Measurements from ENCODE around the gene UPK2. TPM values are rescaled to one million over a fixed set of nuclear protein-coding genes. Genes with fewer than 3 reads are reported as not detected.

The UPK2 gene
- total and polyA plus RNA-seq, 10 of the 15 experiments (the other 5 are each of a cell fraction or from before 2014, with no cell fraction given): 0.07 to 1.0 (median 0.31) TPM; not detected in 7

DNA sequence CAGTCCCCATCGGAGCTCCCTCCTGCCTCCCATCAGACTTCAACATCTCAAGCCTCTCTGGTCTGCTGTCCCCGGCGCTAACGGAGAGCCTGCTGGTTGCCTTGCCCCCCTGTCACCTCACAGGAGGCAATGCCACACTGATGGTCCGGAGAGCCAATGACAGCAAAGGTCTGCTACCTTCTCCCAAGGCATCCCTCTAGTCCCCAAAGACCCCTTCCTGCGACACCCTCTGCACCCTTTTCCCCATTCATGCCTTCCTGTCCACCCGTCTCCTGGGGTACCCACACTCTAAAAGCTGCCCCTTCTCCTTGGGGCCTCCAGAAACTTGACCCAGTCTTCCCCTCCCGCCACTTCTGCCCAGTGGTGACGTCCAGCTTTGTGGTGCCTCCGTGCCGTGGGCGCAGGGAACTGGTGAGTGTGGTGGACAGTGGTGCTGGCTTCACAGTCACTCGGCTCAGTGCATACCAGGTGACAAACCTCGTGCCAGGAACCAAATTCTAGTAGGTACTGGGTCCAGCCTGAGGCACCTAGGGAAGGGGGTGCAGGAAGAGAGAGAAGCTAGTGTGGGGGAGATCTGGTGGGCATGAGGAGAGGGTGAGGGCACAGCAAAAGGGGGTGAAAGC is 860 bp downstream of the UPK2 start:
- BruUV-seq (replicated peaks): no TSS peak
- Histone ChIP-seq H3K4me3 (no peak overlapping the region), H3K79me2 (ENCODE audit: control insufficient read depth, insufficient read depth, low read length) (no peaks in the 10 kb centered on the region), H3K9ac (ENCODE audit: control insufficient read depth, insufficient read depth, low read length) (no peak overlapping the region), H3K27ac (ENCODE audit: control insufficient read depth, insufficient read depth) (no peak overlapping the region), H3K4me1 (ENCODE audit: control insufficient read depth, insufficient read depth, low read length) (no peaks in the 10 kb centered on the region), H3K27me3 (replicated peaks in 1 of 2; ENCODE audit: control insufficient read depth in 2 of 2, insufficient read depth in 2 of 2, low read length in 1 of 2) (peaks cover 0 to 6% of the 10 kb centered on the region in 2 experiments; a peak in 1 of 4 replicates), H3K9me3 (replicated peaks; ENCODE audit: control insufficient read depth, insufficient read depth, low read length) (no peaks in the 10 kb centered on the region), H3K4me2 (ENCODE audit: control insufficient read depth, insufficient read depth) (no peak overlapping the region), H3K36me3 (ENCODE audit: control insufficient read depth in 2 of 2, insufficient read depth in 2 of 2, low read length in 1 of 2) (no peaks in the 10 kb centered on the region), H2AFZ (ENCODE audit: control insufficient read depth, low read depth, low read length) (no peak overlapping the region), H4K20me1 (ENCODE audit: control insufficient read depth, insufficient read depth) (no peaks in the 10 kb centered on the region)
- in situ Hi-C loops (cut with MboI): loop anchor here (5.0 kb wide), 1 partner anchor 50 kb away; no protein-coding TSS in a partner anchor
- WGBS (ENCODE audit: insufficient coverage, insufficient replicate concordance, low lambda C conversion rate, missing lambda C conversion rate): 22% methylated on average over 14 of the region's 14 CpGs
- ChIA-PET SMC1A (ENCODE audit: uncharacterized antibody, unreplicated experiment) (interaction anchor here (0.6 to 1.4 kb wide), 6 partner anchors 12 to 263 kb away, joined by 3 to 8 read pairs (median 3); no protein-coding TSS in a partner anchor), POLR2A (no interaction called here), CTCF (interaction anchor here (0.6 to 3.5 kb wide), 20 partner anchors 9 to 374 kb away, joined by 3 to 18 read pairs (median 4); partner anchors contain the start of gene CENATAC), RAD21 (ENCODE audit: unreplicated experiment) (interaction anchor here (1.0 to 2.2 kb wide), 7 partner anchors 20 to 362 kb away, joined by 3 to 7 read pairs (median 5); no protein-coding TSS in a partner anchor)
- ATAC-seq (peak; percentile 25; the same call in 1 of the 3 replicates), FAIRE-seq (no peak), DNase-seq (ENCODE audit: low read depth, low spot score) (no peak)
- TF ChIP-seq BACH1 (IDR thresholded peaks at IDR 0.05; ENCODE audit: borderline replicate concordance) (no peak), NFYA (IDR thresholded peaks at IDR 0.05; ENCODE audit: borderline replicate concordance, low read depth, low read length) (no peak), ZSCAN29 (IDR thresholded peaks at IDR 0.05) (no peak), DPF2 (IDR thresholded peaks at IDR 0.05) (no peak), TCF12 (IDR thresholded peaks at IDR 0.05; ENCODE audit: low read depth, low read length) (no peak), MYB (IDR thresholded peaks at IDR 0.05; ENCODE audit: borderline replicate concordance, low read depth, low read length) (no peak), RFX5 (IDR thresholded peaks at IDR 0.05; ENCODE audit: low read depth, low read length) (no peak), RB1 (IDR thresholded peaks at IDR 0.05; ENCODE audit: borderline replicate concordance) (no peak), BHLHE40 (IDR thresholded peaks at IDR 0.05; ENCODE audit: borderline replicate concordance in 1 of 2, low read depth in 2 of 2, low read length in 1 of 2) (no peak), EED (IDR thresholded peaks at IDR 0.05; ENCODE audit: low read depth) (no peak), NBN (IDR thresholded peaks at IDR 0.05) (no peak)
- TF ChIP-seq, protein P1, sequence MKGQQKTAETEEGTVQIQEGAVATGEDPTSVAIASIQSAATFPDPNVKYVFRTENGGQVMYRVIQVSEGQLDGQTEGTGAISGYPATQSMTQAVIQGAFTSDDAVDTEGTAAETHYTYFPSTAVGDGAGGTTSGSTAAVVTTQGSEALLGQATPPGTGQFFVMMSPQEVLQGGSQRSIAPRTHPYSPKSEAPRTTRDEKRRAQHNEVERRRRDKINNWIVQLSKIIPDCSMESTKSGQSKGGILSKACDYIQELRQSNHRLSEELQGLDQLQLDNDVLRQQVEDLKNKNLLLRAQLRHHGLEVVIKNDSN (IDR thresholded peaks at IDR 0.05; ENCODE audit: borderline replicate concordance, extremely low read length, insufficient read depth, low read depth, low read length): no peak
- TF ChIP-seq, protein P2, sequence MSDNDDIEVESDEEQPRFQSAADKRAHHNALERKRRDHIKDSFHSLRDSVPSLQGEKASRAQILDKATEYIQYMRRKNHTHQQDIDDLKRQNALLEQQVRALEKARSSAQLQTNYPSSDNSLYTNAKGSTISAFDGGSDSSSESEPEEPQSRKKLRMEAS (IDR thresholded peaks at IDR 0.05; ENCODE audit: low read depth, low read length): no peak
- TF ChIP-seq, protein P3, sequence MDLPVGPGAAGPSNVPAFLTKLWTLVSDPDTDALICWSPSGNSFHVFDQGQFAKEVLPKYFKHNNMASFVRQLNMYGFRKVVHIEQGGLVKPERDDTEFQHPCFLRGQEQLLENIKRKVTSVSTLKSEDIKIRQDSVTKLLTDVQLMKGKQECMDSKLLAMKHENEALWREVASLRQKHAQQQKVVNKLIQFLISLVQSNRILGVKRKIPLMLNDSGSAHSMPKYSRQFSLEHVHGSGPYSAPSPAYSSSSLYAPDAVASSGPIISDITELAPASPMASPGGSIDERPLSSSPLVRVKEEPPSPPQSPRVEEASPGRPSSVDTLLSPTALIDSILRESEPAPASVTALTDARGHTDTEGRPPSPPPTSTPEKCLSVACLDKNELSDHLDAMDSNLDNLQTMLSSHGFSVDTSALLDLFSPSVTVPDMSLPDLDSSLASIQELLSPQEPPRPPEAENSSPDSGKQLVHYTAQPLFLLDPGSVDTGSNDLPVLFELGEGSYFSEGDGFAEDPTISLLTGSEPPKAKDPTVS (IDR thresholded peaks at IDR 0.05; ENCODE audit: low read depth, low read length): no peak
- TF ChIP-seq, protein P4, sequence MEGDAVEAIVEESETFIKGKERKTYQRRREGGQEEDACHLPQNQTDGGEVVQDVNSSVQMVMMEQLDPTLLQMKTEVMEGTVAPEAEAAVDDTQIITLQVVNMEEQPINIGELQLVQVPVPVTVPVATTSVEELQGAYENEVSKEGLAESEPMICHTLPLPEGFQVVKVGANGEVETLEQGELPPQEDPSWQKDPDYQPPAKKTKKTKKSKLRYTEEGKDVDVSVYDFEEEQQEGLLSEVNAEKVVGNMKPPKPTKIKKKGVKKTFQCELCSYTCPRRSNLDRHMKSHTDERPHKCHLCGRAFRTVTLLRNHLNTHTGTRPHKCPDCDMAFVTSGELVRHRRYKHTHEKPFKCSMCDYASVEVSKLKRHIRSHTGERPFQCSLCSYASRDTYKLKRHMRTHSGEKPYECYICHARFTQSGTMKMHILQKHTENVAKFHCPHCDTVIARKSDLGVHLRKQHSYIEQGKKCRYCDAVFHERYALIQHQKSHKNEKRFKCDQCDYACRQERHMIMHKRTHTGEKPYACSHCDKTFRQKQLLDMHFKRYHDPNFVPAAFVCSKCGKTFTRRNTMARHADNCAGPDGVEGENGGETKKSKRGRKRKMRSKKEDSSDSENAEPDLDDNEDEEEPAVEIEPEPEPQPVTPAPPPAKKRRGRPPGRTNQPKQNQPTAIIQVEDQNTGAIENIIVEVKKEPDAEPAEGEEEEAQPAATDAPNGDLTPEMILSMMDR (IDR thresholded peaks at IDR 0.05 in 2 of 3, conservative IDR thresholded peaks at IDR 0.05 in 1 of 3; ENCODE audit: control insufficient read depth in 2 of 3, extremely low read depth in 1 of 3, insufficient read depth in 1 of 3, low read depth in 3 of 3, low read length in 3 of 3): no peak
- intact Hi-C loops (cut with micrococcal nuclease; ENCODE audit: unreplicated experiment): loop anchor here (1.0 to 2.0 kb wide), 3 partner anchors 26 to 266 kb away; no protein-coding TSS in a partner anchor
